ENCODE results near the gene TNFRSF18.

DNA sequence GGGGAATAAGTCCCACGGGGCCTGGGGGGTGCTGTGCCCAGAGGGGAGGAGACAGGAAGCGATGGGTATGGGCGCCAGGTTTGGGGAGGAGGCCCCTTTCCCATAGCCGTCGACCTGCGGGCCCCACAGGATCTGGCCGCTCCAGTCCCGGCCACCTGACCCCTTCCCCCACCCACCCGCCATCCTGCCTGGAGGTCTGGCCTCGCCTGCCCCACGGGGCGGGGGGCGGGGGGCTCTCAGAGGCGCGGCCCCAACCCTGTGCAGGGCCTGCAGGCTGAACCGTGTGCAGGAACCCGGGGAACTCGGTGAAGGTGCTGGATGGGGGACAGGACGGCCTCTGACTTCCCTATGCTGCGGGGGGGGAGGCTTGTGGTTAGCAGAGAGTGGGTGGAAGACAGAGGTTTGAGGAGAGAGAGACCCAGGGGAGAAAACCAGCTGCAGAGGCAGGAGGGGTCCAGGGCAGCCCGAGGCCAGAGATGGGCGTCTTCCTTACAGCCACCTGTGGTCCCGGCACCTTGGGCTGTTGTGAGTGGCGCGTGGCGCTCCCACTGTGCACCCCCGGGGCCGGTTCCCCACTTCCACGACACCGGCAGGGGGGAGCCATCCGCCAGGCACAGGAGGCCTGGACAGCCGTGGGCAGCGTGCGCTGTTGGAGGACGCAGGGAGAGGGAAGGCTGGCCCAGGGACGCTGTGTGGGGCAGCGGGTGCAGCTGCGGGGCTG, 2.5 kb upstream of the TNFRSF18 start:
- TF ChIP-seq, protein P1, sequence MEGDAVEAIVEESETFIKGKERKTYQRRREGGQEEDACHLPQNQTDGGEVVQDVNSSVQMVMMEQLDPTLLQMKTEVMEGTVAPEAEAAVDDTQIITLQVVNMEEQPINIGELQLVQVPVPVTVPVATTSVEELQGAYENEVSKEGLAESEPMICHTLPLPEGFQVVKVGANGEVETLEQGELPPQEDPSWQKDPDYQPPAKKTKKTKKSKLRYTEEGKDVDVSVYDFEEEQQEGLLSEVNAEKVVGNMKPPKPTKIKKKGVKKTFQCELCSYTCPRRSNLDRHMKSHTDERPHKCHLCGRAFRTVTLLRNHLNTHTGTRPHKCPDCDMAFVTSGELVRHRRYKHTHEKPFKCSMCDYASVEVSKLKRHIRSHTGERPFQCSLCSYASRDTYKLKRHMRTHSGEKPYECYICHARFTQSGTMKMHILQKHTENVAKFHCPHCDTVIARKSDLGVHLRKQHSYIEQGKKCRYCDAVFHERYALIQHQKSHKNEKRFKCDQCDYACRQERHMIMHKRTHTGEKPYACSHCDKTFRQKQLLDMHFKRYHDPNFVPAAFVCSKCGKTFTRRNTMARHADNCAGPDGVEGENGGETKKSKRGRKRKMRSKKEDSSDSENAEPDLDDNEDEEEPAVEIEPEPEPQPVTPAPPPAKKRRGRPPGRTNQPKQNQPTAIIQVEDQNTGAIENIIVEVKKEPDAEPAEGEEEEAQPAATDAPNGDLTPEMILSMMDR (IDR thresholded peaks at IDR 0.05), result no peak
- no peak for TF ChIP-seq POLR2A (IDR thresholded peaks at IDR 0.05)

Measured in testis (tissue), 2 donors.